HPDE6-E6E7 (cell line): ENCODE data around the gene NXNL2.

ENCODE experiments used
- DNase-seq: peaks from one replicate; pipeline ENCODE4 v3.0.0; 2011; ENCODE audit warnings: missing footprints; ENCODE audit errors: extremely low spot score

Gene NXNL2

DNA sequence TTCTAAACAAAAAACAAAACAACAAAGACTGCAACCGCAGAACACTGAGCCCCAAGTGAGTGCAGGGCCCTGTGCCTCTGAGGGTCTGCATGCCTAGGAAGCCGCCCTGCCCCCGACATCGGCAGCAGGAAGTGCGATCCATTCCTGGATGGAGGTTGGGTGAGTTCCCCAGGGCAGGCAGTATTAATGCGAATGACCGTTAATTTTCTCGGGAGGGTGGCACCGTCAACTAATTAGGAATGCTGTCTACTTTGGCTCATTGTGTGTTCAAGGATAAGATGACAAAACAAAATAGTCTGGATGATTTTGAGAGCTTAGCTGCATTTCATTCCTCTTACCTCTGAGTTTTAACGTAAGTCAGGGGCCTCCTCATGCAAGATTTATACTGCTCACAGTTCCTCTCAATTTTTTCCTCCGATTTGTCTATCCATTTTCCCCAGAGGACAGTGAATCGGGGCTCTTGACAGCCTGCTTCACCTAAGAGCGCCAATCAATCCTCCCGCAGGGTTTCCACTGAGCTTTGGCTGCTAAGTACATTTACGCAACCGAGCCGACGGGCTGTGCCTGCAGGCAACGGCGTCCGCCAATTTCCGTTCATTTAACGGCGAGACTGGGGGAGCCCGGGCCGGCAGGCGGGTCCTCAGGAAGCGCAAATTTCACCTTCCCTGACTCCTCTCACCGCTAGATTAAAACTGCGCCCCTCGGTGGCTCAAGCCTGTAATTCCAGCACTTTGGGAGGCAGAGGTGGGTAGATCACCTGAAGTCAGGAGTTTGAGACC, 2.9 kb upstream of the NXNL2 start:
- no peak for DNase-seq

DNA sequence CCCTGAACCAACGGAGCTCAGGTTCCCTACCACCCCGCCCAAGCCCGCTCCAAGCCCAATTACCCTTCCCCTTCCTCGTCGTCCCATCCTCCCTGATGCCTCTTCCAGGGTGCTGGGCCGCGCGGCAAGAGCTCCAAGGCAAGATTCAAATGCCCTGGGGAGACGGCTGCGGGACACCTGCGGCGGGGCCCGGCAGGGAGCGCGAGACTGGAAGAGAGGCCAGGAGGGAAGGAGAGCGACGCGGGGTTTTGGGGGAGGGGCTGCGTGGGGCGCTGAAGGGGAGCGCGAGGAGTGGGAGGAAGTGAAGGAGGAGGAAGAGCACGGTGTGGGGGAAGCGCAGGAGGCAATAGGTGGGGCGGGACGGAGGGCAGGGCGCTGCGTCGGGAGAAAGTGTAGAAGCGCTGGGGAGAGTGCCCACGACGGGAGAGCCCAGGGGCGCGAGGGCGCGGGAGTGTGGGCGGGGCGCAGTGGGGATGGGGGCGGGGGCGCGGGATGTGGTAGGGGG, 975 bp upstream of the NXNL2 start:
- no peak for DNase-seq

DNA sequence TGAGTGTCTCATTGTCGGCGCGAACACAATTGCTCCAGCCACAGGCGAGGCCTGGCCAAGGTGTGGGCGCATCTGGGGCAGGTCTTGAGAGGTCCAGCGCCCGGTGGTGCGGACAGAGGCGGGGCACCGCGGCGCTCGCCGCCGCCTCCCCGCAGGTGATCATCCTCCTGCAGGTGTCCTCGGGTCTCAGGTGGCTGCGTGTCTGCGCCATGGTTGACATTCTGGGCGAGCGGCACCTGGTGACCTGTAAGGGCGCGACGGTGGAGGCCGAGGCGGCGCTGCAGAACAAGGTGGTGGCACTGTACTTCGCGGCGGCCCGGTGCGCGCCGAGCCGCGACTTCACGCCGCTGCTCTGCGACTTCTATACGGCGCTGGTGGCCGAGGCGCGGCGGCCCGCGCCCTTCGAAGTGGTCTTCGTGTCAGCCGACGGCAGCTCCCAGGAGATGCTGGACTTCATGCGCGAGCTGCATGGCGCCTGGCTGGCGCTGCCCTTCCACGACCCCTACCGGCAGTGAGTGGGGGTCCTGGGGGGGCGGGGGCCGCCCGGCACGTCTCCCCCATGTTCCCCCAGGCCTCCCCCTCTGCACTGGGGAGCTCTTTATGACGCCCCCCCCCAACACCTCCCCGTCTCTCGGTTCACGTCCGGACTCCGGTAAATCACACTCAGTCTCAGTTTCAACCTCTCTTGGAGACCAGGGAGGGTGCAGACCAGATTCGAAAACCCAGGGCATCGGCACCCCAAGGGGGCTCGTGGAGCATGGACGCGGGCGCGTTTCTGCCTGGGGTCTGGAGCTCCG, 446 bp downstream of the NXNL2 start:
- DNase-seq, result peak; percentile 52

DNA sequence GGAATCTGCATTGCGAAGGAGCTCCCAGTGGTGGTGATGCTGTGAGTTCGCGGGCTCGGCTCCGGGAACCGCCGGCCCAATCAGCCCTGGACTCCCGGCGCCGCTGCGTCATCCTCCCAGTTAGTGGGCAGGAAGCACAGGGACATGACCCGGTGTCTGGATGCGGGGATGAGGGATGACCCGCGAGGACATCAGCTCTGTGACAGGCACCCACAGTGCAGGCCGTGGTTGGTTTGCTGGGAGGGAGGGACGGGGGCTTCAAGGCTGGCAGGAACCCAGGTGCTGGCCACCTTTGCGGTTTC, 996 bp downstream of the NXNL2 start:
- DNase-seq, result no peak

DNA sequence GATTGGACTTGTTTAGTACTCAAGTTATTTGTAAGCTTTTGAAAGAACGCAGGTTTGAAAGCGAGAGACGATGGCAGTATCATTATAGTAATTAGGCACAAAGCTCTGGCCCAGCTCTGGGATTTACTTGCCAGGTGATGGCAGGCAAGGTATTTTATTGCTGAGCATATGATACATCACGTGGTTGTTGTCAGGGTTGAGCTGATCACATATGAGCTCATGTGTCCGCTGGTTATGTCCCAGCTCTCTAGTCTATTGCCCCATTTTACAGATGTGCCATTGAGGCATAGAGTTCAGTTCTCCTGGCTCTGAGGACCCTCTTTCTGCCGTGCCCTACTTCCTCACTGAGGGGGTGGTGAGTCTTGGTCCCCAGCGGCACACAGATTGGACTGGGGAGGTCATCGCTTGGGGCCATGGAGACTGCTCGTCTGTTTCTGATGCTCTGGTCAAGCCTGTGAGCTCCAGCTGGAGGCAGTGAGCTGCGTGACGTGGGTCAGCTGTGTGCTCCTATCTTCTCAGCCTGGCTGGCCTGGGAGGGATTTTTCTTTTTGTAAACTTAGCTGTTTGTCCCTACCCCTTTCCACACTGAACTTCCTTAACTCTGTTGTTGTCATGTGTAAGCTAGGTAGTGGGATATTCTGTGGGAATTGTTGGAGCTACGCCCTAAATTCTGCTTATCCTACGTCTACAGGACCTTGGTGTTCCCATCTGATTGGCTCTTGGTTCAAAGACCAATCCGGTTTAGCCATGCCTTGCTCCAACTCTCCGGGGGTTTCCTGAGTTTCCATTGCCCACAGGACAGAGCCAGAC, 2.2 kb downstream of the NXNL2 start:
- DNase-seq, result no peak

- DNase-seq, result no peak
Measured at GRCh38 chr9:88537761-88538091, 2.7 kb downstream of the NXNL2 start.

DNA sequence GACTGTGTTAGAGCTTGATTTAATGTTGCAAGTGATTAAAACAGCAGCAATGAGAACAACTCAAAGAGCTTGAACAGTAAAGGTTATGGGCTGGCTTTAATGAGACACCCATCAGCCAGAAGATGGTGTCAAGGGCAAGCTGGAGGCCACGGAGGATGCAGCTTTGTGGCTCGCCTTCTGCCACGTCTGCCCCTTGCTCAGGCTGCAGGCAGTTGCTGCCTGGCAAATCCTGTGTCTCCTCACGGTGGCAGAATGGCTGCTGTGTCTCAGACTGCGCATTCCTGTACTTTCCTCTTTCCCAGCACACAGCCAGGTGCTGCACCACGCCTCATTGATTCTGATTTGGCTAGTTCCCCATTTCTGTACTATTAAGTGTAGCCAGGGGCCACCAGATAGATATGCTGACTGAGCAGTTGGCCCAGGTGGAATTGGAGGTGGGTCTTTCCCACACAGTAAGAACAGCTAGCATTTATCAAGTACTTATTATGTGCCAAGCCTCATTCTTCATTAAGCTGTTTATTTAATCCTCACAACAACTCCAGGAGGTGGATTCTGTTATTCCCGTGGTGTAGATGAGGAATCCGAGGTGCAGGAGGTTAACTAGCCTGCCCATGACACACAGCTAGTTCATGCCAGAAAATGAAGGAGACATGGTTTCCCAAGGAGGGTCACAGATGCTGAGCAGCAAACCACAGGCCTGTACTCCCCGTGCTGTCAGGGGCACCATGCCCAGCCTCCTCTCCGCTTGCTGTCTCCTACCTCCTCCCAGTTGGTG, 3.5 kb downstream of the NXNL2 start:
- no peak for DNase-seq

DNA sequence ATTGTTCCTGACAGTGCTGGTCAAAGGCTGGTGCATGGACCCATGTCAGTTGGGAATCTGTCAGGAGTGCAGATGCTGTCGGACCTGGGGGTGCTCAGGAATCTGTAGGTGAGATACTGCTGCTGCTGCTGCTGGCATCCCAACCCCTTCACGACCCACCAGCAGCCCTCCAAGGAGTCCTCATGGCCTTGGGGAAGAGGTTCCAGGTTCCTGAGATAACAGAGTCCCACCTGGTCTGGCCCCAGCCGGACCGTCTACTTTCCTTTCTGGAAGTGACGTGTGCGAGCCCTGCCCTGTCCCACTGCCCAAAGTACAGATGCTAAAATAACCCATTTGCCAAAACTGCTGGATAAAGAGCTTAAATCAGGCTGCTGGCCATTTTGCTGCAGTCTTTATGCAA, 4.3 kb downstream of the NXNL2 start:
- DNase-seq, result no peak

DNA sequence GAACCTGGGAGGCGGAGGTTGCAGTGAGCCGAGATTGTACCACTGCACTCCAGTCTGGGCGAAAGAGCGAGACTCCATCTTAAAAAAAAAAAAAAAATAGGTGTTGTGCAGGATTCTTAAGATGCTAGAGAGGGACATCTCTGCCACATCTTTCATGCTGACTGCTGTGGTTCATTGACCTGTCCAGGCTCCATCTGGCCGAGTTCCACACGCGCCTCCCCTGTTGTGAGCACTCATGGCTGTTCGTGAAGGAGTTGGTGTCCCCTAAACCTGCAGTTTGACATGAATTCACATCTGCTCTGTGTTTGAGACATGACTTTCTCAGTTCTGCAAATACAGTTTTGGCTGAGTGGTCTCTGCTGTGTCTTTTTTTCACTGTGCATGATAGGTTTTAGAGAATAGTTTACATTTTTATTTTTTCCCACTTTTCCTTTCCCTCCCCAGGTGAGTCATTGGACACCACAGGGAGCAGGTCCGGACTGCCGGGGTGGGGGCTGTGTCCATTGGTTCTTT, 5.3 kb downstream of the NXNL2 start:
- no peak for DNase-seq

GRCh38 chr9:88544245-88544644, 9.3 kb downstream of the NXNL2 start:
- no peak for DNase-seq

DNA sequence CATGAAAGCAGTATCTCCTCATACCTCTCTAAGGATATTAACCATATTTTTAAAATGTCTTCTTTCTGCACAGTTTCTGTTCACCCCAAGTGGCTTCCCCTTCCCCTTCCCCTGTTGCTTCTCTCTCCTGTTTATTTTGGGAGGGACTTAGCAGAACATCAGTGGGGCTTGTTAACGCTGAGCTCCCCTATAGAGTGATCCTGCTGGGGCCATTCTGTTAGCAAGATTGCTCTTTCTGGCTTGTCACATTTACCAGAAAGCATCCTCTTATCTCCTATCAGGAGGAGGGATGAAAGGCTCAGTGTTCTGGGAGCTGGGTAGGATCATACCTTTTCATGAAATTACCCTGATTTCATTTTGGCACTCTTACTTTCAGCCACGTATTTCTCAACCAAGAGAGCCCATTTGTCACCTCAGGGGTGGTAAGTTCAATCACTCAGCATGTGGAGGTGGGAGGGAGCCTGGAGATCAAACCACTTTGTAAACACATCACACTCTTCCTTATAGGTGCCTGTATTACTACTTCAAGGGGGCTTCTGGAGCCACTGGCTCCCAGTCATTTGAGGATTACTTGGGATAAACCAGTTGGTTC, 16.7 kb downstream of the NXNL2 start:
- DNase-seq, result no peak

- DNase-seq, result no peak
Measured at GRCh38 chr9:88553350-88553749, 18.4 kb downstream of the NXNL2 start.

DNA sequence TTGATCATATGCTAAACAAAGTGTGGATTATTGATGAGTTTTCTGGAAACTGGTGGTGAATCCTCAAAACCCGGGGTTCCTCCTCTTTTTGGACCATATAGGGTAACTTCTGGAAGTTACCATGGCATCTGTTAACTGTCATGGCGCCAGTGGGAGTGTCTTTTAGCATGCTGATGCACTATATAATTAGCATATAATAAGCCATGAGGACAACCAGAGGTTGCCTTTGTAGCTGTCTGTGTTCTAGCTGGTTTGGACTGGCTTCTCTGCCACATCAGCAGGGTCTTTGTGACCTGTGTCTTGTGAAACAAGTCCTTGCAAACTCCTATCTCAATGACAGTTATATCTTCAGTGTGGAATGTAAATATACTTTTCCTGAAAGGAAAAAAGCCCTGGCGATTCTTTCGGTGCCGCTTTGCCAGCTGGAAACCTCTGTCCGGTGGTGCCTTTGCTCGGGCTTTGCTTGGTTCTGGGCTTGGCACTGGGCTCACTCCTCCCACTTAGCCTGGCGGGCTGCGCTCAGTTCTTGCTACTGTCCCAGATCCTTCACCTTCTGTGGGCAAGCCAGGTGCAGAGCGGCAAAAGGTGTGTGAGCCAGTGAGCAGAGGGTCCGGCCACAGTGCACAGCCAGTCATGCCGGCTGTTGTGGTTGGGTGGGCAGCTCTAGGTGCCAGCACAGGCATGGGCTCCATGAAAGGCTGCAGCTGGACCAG, 20.4 kb downstream of the NXNL2 start:
- DNase-seq, result no peak

DNA sequence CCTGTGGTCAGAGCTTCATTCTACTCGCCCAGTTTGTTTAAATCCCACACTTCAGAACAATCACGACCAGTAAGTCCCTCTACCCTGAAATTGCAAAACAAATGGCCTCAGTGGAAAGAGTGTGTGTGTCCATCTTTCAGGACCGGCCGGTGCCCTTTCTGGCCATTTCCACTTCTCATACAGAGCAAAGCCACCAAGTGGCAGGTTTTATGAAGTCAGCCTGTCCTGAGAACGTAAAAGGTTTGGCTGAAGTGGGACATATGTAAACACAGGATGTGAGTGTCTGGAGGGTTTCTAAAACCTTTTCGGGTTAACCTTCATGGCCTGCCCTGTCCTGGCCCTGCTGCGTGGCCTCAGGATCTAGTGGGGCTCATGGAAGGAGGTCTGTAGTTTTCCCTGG, 24.7 kb downstream of the NXNL2 start:
- no peak for DNase-seq

DNA sequence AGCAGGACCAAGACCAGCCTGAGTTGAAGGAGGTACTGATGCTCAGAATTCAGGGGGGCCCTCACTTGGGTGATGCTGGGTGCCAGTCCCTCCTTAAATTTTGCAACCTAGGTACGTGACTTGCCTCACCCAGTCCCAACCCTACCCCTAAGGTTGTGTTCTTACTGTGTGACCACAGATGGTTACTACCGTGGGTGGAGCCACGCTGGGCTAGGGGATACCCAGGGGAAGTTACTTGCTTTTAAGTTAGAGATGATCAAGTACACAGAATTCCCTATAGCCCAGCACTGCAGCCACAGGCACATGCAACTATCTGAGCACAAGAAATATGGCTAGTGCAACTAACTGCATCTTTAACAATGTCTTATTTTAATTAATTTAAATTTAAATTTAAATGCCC, 32.9 kb downstream of the NXNL2 start:
- no peak for DNase-seq

GRCh38 chr9:88571419-88571818, 36.4 kb downstream of the NXNL2 start:
- no peak for DNase-seq

DNA sequence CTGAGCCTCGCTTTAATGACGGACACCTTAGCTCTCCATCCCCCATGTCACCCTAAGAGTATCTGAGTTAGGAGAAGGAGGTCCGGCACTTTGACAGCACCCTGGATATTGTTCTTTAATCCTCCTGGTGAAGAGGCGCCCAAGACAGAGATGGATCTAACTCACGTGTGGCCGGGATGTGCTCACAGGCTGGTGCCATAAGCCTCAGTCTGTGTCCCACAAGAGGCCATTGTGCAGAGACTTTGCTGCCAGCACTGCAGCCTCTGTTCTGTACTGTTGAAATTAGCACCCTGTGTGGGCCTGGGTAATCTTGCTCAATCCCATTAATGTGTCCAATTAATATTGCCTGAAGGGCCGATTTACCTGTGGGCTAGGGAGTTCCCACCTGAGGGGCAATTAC, 37.7 kb downstream of the NXNL2 start:
- DNase-seq, result no peak

DNA sequence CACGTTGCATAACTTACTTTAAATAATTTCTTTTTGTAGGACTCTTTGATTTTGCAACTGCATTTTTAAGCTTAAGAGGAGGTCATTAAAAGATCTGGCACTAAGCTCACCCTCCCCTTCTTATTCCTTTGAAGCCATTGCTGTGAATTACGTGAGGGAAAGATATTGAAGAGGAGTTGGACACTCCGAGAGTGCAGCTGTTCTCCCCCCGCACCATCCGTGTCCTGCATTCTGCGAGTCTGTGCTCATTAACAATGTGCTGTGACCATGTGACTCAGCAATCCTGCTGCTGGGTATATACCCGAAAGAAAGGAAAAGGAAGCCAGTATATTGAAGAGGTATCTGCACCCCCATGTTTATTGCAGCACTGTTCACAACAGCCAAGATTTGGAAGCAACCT, 40.0 kb downstream of the NXNL2 start:
- no peak for DNase-seq

DNA sequence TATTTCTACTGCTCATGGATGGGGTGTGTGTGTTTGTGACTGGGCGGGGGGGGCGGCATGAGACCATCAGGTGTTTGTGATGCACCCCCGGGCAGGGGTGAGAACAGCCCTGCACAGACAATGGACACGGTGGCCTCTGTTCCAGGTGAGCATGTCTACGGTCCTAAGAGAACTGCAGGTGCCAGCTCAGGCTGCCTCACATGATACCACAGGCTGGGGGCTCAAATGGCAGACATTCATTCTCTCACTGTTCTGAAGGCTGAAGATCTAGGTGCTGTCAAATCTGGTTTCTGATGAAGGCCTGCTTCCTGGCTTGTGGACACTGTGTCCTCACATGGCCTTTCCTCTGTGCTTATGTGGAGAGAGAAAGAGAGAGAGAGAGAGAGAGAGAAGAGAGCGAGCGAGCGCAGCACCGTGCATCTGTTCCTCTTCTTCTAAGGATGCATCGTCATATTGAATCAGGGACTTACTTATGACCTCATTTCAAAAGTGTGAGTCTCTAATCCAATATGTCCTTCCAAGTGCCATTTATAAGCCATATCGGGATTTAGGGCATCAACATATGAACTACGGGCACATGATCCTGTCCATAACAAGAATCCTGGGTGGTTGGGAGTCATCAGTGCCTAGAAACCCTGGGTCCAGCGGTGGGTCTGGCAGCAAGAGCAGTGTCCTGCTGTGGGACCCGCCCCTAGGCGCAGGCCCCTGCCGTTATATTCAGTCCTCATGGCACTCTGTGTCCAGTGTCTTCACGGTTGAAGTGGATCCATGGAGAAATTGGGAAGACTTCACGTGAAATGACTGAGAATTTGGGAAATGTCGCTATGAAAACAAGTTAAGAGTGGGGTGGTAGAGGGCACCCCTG, 42.5 kb downstream of the NXNL2 start:
- no peak for DNase-seq
